Naive thymus-derived CD8-positive, alpha-beta T cell (primary cell): Measurements from ENCODE around the gene LMTK3. TPM values are rescaled to one million over a fixed set of nuclear protein-coding genes. Genes with fewer than 3 reads are reported as not detected.
A peak's percentile ranks its signal among the peaks of the same experiment; 100 is the strongest.

ENCODE experiments used
- ATAC-seq, 2 donors: fragments of 150-1000 bp; cut with Tn5 transposase in 1 of 2; sonication (Bioruptor Pico), chemical (Tn5 transposase) in 1 of 2; 1 replicate in 1 of 2; 2 replicates in 1 of 2; pipeline ENCODE4 v1.10.0; 2021; ENCODE audit warnings: mild to moderate bottlenecking in 2 of 2, moderate library complexity in 2 of 2
- POLR2A ChIA-PET: fragments of 350-600 bp; sonication (Branson Sonifier 250); formaldehyde crosslinking; loops from one replicate; lab custom pipeline; 2021; ENCODE audit warnings: antibody characterized with exemption; lab: Charles Lee
- DNase-seq, 10 donors: peaks; one replicate each; pipeline versions ENCODE4 v3.0.0 to v3.0.0-alpha.2; 2020 to 2022
- H3K27ac Mint-ChIP-seq, 10 donors: one replicate each; pipeline ENCODE4 v1.8.0; 2020 to 2022; ENCODE audit warnings: mild to moderate bottlenecking in 10 of 10, mixed read lengths in 10 of 10, moderate library complexity in 4 of 10, inconsistent platforms in 1 of 10
- H3K27me3 Mint-ChIP-seq, 5 donors: one replicate each; pipeline ENCODE4 v1.8.0; 2021 to 2022; ENCODE audit warnings: mixed read lengths in 5 of 5
- H3K36me3 Mint-ChIP-seq, 3 donors: one replicate each; pipeline ENCODE4 v1.8.0; 2020 to 2022; ENCODE audit warnings: mixed read lengths in 3 of 3, mild to moderate bottlenecking in 2 of 3, inconsistent platforms in 1 of 3
- H3K4me1 Mint-ChIP-seq, 4 donors: one replicate each; pipeline ENCODE4 v1.8.0; 2021 to 2022; ENCODE audit warnings: mixed read lengths in 4 of 4
- H3K4me3 Mint-ChIP-seq, 10 donors: one replicate each; pipeline ENCODE4 v1.8.0; 2020 to 2022; ENCODE audit warnings: mild to moderate bottlenecking in 10 of 10, mixed read lengths in 10 of 10, moderate library complexity in 6 of 10, inconsistent platforms in 1 of 10
- H3K9me3 Mint-ChIP-seq, 9 donors: one replicate each; pipeline ENCODE4 v1.8.0; 2020 to 2022; ENCODE audit warnings: mixed read lengths in 9 of 9, mild to moderate bottlenecking in 3 of 9, inconsistent platforms in 1 of 9, moderate library complexity in 1 of 9
- polyA plus RNA-seq, 3 donors: library from polyadenylated mRNA; unstranded; fragments of 300-500 nt; fragmentation: Illumina TruSeq; gene quantifications; one replicate each; pipeline ENCODE4 v1.2.3, GENCODE V29; 2021
- total RNA-seq, 8 experiments: library from RNA in 2 of 8; stranded (reverse) in 2 of 8; gene quantifications; one replicate each; pipeline ENCODE4 v1.2.3 and lab custom pipeline; 2021 to 2026

Gene LMTK3
- total and polyA plus RNA-seq, 5 experiments from 2014 or later = 0.15 to 21.5 (median 21.4) TPM; not detected in 2

GRCh38 chr19:48479686-48480085, 31.9 kb downstream of the LMTK3 start:
- Mint-ChIP-seq H3K9me3 (no peaks in the 10 kb centered on the region), H3K27me3 (no peaks in the 10 kb centered on the region), H3K4me3 (peak overlapping the region; percentile 59 to 95 (median 86)), H3K4me1 (peaks cover 13 to 38% (median 26%) of the 10 kb centered on the region in 4 donors), H3K36me3 (peaks cover 0 to 24% (median 0%) of the 10 kb centered on the region in 3 donors), H3K27ac (peak overlapping the region; percentile 14 to 94 (median 84))
- DNase-seq = peak in 1 of 10 donors; percentile 55
- POLR2A ChIA-PET = interaction anchor here (0.6 to 2.9 kb wide), 6 partner anchors 10 to 158 kb away, joined by 3 to 21 read pairs (median 4); a partner anchor contains a TSS
- no peak for ATAC-seq

- Mint-ChIP-seq H3K4me1 (peaks cover 9 to 31% (median 25%) of the 10 kb centered on the region in 4 donors), H3K27ac (peak overlapping the region in 2 of 10 donors; percentile 72 to 84), H3K4me3 (peak overlapping the region in 2 of 10 donors; percentile 10 to 95), H3K9me3 (no peaks in the 10 kb centered on the region), H3K36me3 (peaks cover 0 to 31% (median 0%) of the 10 kb centered on the region in 3 donors), H3K27me3 (no peaks in the 10 kb centered on the region)
- ATAC-seq (no peak), DNase-seq (no peak)
- POLR2A ChIA-PET = no interaction called here
Measured at GRCh38 chr19:48478339-48479256, 33.0 kb downstream of the LMTK3 start.

DNA sequence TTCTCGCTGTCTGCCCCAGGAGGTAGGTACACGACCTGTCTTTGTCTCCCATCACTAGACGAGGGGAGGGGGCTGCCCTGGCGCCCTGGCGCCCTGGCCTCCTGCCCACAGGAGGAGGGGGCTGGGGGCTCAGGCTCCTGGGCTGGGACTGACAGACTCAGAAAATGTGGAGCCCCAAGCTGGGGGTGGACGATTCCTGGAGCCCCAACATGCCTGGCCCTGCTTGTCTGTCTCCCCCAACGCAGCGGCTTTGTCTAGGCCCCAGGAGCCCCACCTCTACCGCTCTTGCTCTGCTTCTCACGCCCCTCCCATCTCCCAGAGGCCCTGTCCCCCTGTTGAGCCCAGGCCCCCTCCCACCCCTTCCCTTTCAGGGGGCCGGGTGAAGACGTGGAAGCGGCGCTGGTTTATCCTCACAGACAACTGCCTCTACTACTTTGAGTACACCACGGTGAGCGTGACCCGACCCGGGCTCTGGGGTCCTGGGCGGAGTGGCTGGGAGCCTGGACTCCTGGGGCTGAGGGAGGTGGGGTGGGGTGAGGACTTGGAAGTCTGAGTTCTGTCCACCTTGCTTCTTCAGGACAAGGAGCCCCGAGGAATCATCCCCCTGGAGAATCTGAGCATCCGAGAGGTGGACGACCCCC, 33.8 kb downstream of the LMTK3 start:
- Mint-ChIP-seq H3K4me3 (peak overlapping the region in 1 of 10 donors; percentile 10), H3K36me3 (peaks cover 0 to 39% (median 0%) of the 10 kb centered on the region in 3 donors), H3K27ac (no peak overlapping the region), H3K27me3 (no peaks in the 10 kb centered on the region), H3K9me3 (no peaks in the 10 kb centered on the region), H3K4me1 (peaks cover 9 to 35% (median 24%) of the 10 kb centered on the region in 4 donors)
- no peak for DNase-seq
- POLR2A ChIA-PET = no interaction called here
- ATAC-seq = no peak

DNA sequence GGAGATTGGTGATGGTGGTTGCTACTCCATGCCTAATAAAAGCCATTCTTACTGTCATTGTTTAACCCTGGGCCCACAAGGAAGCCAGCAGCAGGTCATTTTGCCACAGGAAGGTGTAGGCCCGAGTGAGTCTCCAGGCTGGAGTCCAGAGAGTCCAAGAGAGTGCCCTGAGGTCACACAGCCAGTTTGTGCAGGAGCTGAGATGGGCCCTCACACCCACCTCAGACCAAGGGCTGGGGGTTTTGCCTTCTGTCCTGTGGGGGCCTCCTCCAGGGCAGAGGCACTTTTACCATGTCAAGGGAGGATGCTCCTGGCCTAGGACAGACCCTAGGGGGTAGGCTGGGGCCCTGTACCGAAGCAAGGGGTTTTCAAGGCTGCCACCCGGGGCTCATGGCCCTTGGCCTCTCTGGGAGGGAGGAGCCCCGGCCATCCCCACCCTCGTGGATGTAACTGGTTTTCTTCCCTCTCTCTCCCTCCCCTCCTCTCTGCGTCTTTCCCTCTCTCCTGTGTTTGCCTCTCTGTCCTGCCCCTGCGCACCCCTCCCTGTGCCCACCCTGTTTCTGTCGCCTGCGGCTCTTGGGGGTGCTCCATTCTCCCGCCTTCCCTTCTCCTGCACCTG, 34.5 kb downstream of the LMTK3 start:
- Mint-ChIP-seq H3K36me3 (peaks cover 0 to 42% (median 0%) of the 10 kb centered on the region in 3 donors), H3K9me3 (no peaks in the 10 kb centered on the region), H3K4me1 (peaks cover 9 to 36% (median 23%) of the 10 kb centered on the region in 4 donors), H3K27me3 (no peaks in the 10 kb centered on the region), H3K4me3 (peak overlapping the region in 1 of 10 donors; percentile 20), H3K27ac (peak overlapping the region in 3 of 10 donors; percentile 34 to 48 (median 40))
- no peak for DNase-seq
- ATAC-seq = no peak
- POLR2A ChIA-PET = no interaction called here

GRCh38 chr19:48476176-48476575, 35.5 kb downstream of the LMTK3 start:
- no peak for DNase-seq
- Mint-ChIP-seq H3K4me1 (peaks cover 11 to 31% (median 17%) of the 10 kb centered on the region in 4 donors), H3K9me3 (no peaks in the 10 kb centered on the region), H3K4me3 (peak overlapping the region in 1 of 10 donors; percentile 29), H3K27me3 (no peaks in the 10 kb centered on the region), H3K27ac (peak overlapping the region in 4 of 10 donors; percentile 59 to 88 (median 74)), H3K36me3 (peaks cover 0 to 51% (median 0%) of the 10 kb centered on the region in 3 donors)
- ATAC-seq = no peak
- POLR2A ChIA-PET = interaction anchor here (0.7 to 1.2 kb wide), 2 partner anchors 13 to 141 kb away, joined by 3 read pairs; no protein-coding TSS in a partner anchor

GRCh38 chr19:48475369-48476068, 36.1 kb downstream of the LMTK3 start:
- Mint-ChIP-seq H3K36me3 (peaks cover 0 to 55% (median 0%) of the 10 kb centered on the region in 3 donors), H3K4me3 (no peak overlapping the region)

DNA sequence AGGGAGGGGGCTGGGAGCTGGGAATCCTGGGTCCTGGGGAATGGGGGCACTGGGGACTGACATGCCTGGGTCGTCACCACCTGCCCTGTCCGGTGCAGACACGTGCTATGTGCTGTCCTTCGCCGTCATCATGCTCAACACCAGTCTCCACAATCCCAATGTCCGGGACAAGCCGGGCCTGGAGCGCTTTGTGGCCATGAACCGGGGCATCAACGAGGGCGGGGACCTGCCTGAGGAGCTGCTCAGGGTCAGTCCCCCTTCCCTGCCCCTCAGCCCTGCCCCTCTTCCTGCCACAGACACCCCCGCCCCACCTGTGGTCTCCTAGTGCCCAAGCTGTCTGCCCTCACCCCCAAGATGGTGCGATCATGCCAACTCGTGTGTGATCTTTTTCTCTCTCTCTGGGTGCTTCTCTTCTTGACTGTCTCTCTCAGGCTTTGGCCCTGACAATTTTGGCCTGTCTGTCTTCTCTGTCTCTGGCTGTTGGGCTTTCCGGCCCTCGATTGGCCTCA, 37.5 kb downstream of the LMTK3 start:
- no peaks in the 10 kb centered on the region for H3K27me3 Mint-ChIP-seq
- H3K4me3 Mint-ChIP-seq = no peak overlapping the region
- H3K4me1 Mint-ChIP-seq = peaks cover 11 to 30% (median 15%) of the 10 kb centered on the region in 4 donors
- no peak for DNase-seq
- H3K36me3 Mint-ChIP-seq = peaks cover 0 to 54% (median 0%) of the 10 kb centered on the region in 3 donors
- POLR2A ChIA-PET = no interaction called here
- H3K9me3 Mint-ChIP-seq = no peaks in the 10 kb centered on the region
- peak overlapping the region in 3 of 10 donors; percentile 6 to 79 (median 70) for H3K27ac Mint-ChIP-seq
- ATAC-seq = no peak

More at GRCh38 chr19:48475369-48476068, 36.1 kb downstream of the LMTK3 start:
- no peak for DNase-seq
- peak overlapping the region in 9 of 10 donors; percentile 18 to 88 (median 69) for H3K27ac Mint-ChIP-seq
- peaks cover 9 to 32% (median 16%) of the 10 kb centered on the region in 4 donors for H3K4me1 Mint-ChIP-seq
- POLR2A ChIA-PET = interaction anchor here (0.7 to 1.2 kb wide), 2 partner anchors 14 to 141 kb away, joined by 3 read pairs; no protein-coding TSS in a partner anchor
- ATAC-seq = no peak
- no peaks in the 10 kb centered on the region for H3K9me3 Mint-ChIP-seq
- no peaks in the 10 kb centered on the region for H3K27me3 Mint-ChIP-seq

- POLR2A ChIA-PET = no interaction called here
- ATAC-seq (no peak), DNase-seq (peak in 1 of 10 donors; percentile 57)
- Mint-ChIP-seq H3K4me3 (no peak overlapping the region), H3K36me3 (peaks cover 0 to 54% (median 0%) of the 10 kb centered on the region in 3 donors), H3K4me1 (peaks cover 13 to 34% (median 23%) of the 10 kb centered on the region in 4 donors), H3K9me3 (no peaks in the 10 kb centered on the region), H3K27me3 (no peaks in the 10 kb centered on the region), H3K27ac (peak overlapping the region in 2 of 10 donors; percentile 34 to 52)
Measured at GRCh38 chr19:48473161-48473966, 38.3 kb downstream of the LMTK3 start.

GRCh38 chr19:48471836-48472235, 39.8 kb downstream of the LMTK3 start:
- Mint-ChIP-seq H3K4me1 (peaks cover 13 to 40% (median 29%) of the 10 kb centered on the region in 4 donors), H3K27ac (peak overlapping the region in 2 of 10 donors; percentile 39 to 40), H3K9me3 (no peaks in the 10 kb centered on the region), H3K4me3 (peak overlapping the region in 2 of 10 donors; percentile 59 to 99), H3K36me3 (peaks cover 0 to 54% (median 0%) of the 10 kb centered on the region in 3 donors), H3K27me3 (no peaks in the 10 kb centered on the region)
- POLR2A ChIA-PET = no interaction called here
- ATAC-seq (no peak), DNase-seq (no peak)

DNA sequence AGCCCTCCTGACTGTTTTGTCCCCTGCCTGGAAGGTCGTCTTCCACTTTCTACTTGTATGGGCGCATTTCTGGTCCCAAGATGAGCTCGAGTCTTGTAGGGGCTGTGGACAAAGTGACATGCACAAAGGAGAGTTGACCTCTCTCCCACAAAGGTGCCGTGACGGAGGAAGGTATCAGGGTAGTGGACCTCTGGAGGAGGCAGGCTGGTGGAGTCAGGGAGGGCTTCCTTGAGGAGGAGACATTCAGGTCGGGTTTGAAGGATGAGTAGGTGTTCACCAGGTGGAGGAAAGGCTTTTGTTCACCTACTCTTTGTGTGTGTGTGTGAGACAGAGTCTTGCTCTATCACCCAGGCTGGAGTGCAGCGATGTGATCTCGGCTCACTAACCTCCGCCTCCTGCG, 40.8 kb downstream of the LMTK3 start:
- ATAC-seq (no peak), DNase-seq (peak in 1 of 10 donors; percentile 52)
- Mint-ChIP-seq H3K27ac (peak overlapping the region in 7 of 10 donors; percentile 8 to 96 (median 77)), H3K27me3 (no peaks in the 10 kb centered on the region), H3K4me1 (peaks cover 13 to 42% (median 29%) of the 10 kb centered on the region in 4 donors), H3K4me3 (peak overlapping the region in 9 of 10 donors; percentile 53 to 99 (median 85)), H3K9me3 (no peaks in the 10 kb centered on the region), H3K36me3 (peaks cover 0 to 47% (median 0%) of the 10 kb centered on the region in 3 donors)
- POLR2A ChIA-PET = interaction anchor here (0.6 to 1.9 kb wide), 5 partner anchors 10 to 596 kb away, joined by 3 to 20 read pairs (median 4); partner anchors contain the start of gene DBP
